Right hindlimb (tissue), 1 donor: ENCODE results near the gene ZBTB1.
"Not testable (repeated sequence)": the region's sequence is repeated elsewhere in the genome, so short reads cannot be mapped to it uniquely, and the experiment has no call there.

Source experiments
- DNase-seq: peaks from one replicate; pipeline ENCODE4 v3.0.0-alpha.2; 2018

ZBTB1 gene

GRCh38 chr14:64536488-64537245 lies 32.1 kb downstream of the ZBTB1 start:
- DNase-seq: no peak

GRCh38 chr14:64540208-64541202 lies 35.9 kb downstream of the ZBTB1 start, which contains the start of gene HSPA2:
TSS of gene HSPA2 (plus strand) at chr14:64540741. CDS start at chr14:64540850, 109 bp downstream.
- peak; percentile 100 for DNase-seq

GRCh38 chr14:64541261-64541971 lies 36.8 kb downstream of the ZBTB1 start:
- peak; percentile 59 for DNase-seq

GRCh38 chr14:64541972-64542835 lies 37.6 kb downstream of the ZBTB1 start:
- DNase-seq: peak; percentile 31

GRCh38 chr14:64542836-64543201 lies 38.2 kb downstream of the ZBTB1 start:
- DNase-seq: no peak

- no peak for DNase-seq
These were observed 40.2 kb downstream of the ZBTB1 start for GRCh38 chr14:64544607-64545312.

- DNase-seq: no peak
These were observed 44.4 kb downstream of the ZBTB1 start for GRCh38 chr14:64549016-64549415.

GRCh38 chr14:64549791-64550620 lies 45.4 kb downstream of the ZBTB1 start, which contains the start of gene PPP1R36:
TSS of gene PPP1R36 (plus strand) at chr14:64549961. CDS start at chr14:64549998, 37 bp downstream.
- DNase-seq: peak; percentile 50

GRCh38 chr14:64550621-64551333 lies 46.2 kb downstream of the ZBTB1 start:
- DNase-seq: no peak

- DNase-seq: no peak
These were observed 50.0 kb downstream of the ZBTB1 start for GRCh38 chr14:64554556-64554955.

- DNase-seq: no peak
These were observed 52.0 kb downstream of the ZBTB1 start for GRCh38 chr14:64556526-64556925.

- DNase-seq: not testable (repeated sequence)
These were observed 53.6 kb downstream of the ZBTB1 start for GRCh38 chr14:64558216-64558615.

- DNase-seq: no peak
These were observed 57.1 kb downstream of the ZBTB1 start for GRCh38 chr14:64561631-64562030.

- no peak for DNase-seq
These were observed 57.9 kb downstream of the ZBTB1 start for GRCh38 chr14:64562436-64562835.

- no peak for DNase-seq
These were observed 59.1 kb downstream of the ZBTB1 start for GRCh38 chr14:64563696-64564095.

GRCh38 chr14:64566651-64567122 lies 62.1 kb downstream of the ZBTB1 start:
- DNase-seq: peak; percentile 71

- peak; percentile 57 for DNase-seq
These were observed 64.6 kb downstream of the ZBTB1 start for GRCh38 chr14:64569138-64569631.

GRCh38 chr14:64569646-64570045 lies 65.1 kb downstream of the ZBTB1 start:
- not testable (repeated sequence) for DNase-seq
